Endometrial microvascular endothelial cells (primary cell): ENCODE measurements around the gene RAB2B. TPM values are rescaled to one million over a fixed set of nuclear protein-coding genes. Genes with fewer than 3 reads are reported as not detected.
"Not testable (repeated sequence)": the region's sequence is repeated elsewhere in the genome, so short reads cannot be mapped to it uniquely, and the experiment has no call there.

Experiments used
- in situ Hi-C: cut with HindIII; loops from 2 replicates; pipeline ENCODE4 v1.10.0; 2017; ENCODE audit warnings: low sequenced_read_pairs, low pct_unique_long_range_greater_than_20kb; ENCODE audit errors: inconsistent ontology term
- total RNA-seq: library from RNA; depleted of rRNA; stranded (reverse); fragments of >200 nt; gene quantifications from one replicate; pipeline ENCODE4 v1.2.3, GENCODE V29; 2015; ENCODE audit errors: inconsistent ontology term

RAB2B gene
- total RNA-seq, 1 donor from 2014 or later, result 30.4 TPM

DNA sequence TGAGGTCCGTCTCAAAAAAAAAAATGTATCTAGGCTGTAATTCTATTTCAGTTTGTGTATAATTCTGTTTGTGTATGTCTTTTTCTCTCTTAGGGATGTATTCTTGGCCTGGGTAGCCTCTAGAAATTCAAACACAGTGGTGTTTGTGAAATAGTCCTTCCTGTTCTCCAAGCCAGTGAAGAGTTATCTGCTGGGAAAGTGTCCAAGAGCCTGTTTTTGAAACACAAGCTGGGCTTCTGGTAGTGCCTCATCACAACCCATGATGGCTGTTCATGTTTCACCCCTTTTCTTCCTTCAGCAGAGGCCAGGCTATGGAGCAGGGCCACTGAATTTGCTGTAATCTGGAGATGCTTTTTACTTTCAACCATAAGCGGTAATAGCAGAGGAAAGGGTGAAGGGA is 19.7 kb upstream of the RAB2B start:
- in situ Hi-C loops, result no loop called here

DNA sequence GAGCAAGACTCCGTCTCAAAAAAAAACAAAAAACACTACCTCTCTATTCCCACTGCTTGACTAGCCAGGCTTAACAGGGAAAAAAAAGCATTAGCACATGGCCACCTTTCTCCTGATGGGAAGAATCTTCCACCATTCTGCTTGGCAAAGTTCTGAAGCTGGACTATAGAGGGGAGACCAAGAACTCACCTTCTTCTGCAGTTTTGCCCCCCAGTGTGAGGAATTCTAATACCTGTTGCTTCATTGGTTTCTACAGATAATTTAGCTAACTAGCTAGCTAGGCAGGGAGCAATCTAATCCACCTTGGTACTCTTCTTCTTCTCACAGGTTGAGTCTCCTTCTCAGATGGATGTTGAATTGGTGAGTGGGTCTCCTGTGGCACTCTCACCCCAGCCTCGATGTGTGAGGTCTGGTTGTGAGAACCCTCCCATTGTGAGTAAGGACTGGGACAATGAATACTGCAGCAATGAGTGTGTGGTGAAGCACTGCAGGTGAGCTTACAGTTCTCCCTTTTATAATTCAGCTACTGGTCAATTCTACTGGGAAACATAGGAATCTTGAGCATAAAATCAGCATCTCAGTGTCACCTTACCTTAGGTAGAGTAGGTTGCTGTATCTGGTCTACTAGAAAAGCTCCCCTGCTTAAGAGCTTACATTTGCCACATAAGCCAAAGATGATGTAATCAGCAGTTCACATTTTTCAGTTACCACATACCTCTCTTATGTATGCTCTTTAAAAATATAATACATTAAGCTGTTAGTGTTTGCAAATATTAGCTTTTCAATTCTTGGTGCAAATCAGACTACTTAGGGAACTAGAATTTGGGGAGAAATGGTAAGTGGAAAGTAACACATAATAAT is 18.4 kb upstream of the RAB2B start:
- in situ Hi-C loops, result no loop called here

DNA sequence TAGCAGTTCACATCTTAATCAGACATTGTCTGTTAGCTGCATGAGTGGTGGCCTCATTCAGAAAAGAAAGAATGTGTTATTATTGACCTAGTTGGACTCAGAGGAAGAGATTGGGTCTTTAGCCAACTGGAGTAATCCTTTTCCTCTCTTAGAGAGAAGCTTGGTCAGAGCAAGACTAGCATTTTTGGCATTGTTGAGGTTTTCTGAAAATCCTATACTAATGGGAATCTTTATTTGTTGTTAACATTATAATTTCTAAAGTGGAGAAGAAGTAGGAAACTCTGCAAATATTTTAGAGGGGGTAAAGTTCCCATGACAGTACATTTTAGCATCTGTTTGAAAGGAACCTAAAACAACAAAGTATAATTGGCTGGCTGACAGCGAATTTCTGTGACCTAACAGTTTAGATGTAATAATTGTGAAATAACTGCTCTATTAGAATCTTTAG is 9.9 kb upstream of the RAB2B start:
- in situ Hi-C loops, result no loop called here

DNA sequence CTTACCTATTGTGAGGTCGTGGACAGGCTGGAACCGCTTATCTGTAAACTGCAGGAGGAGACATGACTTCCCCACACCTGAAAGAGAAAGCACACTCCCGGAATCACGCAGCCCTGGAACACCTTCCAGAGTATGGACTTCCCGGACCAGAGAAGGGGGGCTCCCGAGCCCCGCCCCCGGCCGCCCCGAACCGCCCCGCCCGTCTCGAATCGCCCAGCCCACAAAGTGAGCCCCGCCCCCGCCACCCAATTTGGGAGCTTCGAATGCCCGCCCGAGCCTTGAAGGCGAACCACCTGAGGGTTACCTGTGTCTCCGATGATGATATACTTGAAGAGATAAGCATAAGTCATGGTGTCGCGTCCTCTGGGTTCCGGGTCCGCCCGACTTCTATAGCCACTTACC is 235 bp downstream of the RAB2B start:
- in situ Hi-C loops, result no loop called here

DNA sequence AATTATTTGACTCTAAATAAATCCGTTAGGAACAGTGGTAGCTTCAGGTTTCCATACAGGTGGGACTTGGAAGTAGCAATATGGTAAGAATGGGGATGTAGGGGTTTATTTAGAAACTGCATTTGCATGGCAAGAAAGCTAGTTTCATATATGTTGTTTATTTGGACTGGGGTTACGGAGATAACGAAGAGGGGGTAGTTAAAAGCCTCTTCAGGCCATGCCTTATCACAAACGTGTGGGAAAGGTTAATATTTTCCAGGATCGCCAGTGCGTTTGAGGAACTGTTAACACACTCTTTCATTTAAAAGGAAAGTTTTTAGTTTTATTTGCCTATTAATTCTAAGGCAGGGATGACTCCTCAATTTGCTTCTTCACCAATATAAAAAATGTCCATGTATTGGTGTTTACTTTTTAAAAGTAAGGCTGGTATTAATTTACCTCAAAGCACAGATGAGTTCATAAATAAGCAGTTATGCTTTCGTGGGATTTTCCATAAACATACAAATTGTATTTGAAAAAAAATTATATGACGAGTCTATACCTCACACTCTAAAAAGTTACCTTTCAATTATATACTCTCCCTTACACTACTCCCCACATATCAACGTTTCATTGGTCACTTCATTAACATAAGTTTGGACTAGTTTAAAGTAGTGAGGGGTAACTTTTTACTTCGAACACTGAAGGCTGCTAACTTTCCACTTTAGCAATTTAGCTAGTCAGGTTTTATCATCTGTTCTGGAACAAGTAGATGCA is 814 bp downstream of the RAB2B start:
- in situ Hi-C loops, result no loop called here

DNA sequence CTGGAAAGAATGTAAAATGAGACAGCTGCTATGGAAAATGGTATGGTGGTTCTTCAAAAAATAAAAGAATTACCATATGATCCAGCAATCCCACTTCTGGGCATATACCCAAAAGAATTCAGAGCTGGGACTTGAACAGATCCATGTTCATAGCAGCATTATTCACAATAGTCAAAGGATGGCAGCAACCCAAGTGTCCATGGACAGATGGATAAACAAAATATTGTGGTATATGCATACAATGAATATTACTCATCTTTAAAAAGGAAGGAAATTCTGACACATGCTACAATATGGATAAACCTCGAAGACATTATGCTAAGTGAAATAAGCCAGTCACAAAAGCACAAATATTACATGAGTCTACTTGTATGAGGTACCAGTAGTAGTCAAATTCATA is 9.1 kb downstream of the RAB2B start:
- in situ Hi-C loops, result no loop called here

GRCh38 chr14:21455912-21456667 is 20.7 kb downstream of the RAB2B start, which contains the start of gene CHD8:
Gene CHD8 (minus strand): TSS chr14:21456123. CDS start chr14:21431643, 24,480 bp downstream.
- in situ Hi-C loops, result no loop called here

GRCh38 chr14:21455592-21455911 is 21.2 kb downstream of the RAB2B start:
- in situ Hi-C loops, result no loop called here

- in situ Hi-C loops, result no loop called here
Observed at GRCh38 chr14:21454843-21455544, 21.8 kb downstream of the RAB2B start.

DNA sequence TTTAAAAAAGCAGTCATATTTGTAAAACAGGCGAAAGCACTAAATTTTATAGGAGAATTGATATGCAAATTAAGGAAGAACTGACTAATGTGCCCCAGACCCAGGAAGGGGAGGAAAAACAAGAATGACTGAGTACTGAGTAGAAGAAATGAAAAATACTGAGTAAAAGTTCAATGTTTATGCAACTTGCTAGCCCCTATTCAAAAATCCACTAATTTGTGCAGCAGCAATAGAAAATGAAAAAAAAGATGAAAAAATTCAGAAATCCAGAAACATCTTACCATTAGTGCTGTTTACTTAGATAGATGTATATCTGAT is 26.9 kb downstream of the RAB2B start:
- in situ Hi-C loops, result no loop called here

GRCh38 chr14:21442657-21443056 is 34.1 kb downstream of the RAB2B start:
- in situ Hi-C loops, result not testable (repeated sequence)

DNA sequence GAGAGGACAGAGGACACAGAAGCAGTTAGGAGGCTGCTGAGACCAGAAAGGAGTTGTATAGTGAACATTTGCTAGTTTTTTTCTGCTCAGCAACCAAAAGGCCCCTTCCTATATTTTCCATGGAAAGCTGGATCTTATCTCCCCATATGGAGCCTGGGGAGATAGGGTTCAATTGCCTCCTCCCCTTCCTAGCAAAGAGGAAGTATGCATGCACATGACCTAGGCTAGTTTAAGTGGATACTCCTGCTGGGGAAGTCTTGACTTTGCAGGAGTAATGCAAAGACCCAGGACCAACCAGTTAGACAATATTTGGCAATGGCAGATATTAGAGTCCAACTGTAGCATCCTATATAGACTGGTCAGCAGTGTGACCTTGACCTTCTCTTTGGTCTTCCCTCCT is 35.9 kb downstream of the RAB2B start:
- in situ Hi-C loops, result no loop called here

DNA sequence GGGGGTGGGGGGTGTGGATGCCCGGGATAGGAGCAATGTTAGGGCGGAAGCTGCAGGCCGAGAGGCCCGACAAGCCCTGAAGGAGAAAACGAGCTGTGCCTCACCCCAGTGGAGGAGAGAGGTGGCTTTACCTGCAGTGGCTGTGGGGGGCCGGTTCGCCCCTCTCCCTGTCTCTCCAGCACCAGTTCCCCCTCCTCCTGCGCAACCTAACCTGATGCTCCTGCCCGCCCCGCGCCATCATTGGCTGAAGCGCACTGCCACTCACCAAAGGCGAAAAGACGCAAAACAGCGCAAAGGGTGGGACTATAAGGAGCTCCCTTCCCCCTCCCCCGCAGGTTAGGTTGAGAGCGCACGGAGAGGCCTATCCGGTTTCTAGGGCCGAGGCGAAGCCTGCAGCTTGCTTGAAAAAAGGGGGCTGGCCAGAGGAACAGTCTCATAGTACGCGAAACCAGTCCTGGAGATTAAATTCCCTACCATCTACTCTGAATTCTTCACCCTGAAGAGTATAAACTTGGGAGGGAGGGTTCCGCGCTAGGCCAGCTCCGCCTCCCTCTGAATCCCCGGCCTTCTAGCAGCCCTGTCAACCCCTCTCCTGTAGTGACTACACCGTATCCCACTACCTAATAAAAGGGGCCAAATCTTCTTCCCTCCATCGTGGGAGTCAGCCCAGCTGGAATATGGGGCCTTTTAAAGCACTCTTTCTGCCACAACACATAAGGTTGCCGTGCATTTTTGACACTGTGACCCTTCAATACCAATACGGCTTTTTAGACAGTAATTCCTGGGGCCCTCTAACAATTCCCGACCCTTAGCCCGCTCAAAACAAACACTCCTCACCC is 39.5 kb downstream of the RAB2B start:
- in situ Hi-C loops, result no loop called here

- in situ Hi-C loops, result no loop called here
Observed at GRCh38 chr14:21436567-21437062, 40.1 kb downstream of the RAB2B start.

DNA sequence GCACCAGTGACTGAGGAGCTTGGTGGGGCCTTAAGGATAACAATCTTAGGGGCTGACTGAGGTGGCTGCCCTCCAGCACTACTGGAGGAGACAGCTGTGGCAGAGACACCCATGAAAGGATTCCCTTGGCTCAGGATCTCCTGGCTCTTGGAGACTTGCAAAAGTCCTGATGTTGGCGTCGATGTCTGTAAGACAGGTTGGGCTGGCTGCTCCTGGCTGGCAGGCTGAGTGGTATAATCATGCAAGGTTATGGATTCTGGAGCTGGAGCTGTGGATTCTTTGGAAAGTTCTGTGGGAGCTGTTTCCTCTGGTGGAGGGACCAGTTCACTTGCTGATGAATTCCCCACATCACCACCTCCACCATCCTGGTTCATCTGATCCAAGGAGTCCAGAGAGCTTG is 45.6 kb downstream of the RAB2B start:
- in situ Hi-C loops, result no loop called here

- in situ Hi-C loops, result no loop called here
Observed at GRCh38 chr14:21428930-21429329, 47.8 kb downstream of the RAB2B start.

- in situ Hi-C loops, result no loop called here
Observed at GRCh38 chr14:21426692-21427091, 50.1 kb downstream of the RAB2B start.

DNA sequence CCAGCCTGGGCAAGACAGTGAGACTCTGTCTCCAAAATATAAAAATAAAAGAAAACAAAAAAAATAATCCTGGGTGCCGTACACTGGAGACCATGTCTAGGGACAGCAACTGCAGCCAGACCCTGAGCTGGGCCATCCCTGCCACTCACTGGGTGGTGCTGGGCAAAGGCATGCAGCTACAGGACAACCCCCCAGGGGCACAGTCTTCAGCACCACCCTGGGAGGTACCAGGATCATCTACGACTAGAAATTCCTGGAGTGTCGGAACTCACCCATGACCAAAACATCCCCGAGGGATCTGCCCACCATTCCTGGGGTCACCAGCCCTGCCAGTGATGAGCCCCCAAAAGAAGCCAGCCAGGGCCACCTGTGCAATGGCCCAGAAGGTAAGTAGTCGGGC is 57.2 kb downstream of the RAB2B start:
- in situ Hi-C loops, result no loop called here
